ENCODE results near the gene ZNF44. TPM values are rescaled to one million over a fixed set of nuclear protein-coding genes. Genes with fewer than 3 reads are reported as not detected.

The ZNF44 gene
- total and polyA plus RNA-seq, 2 of the 13 experiments (the other 11 are each of a cell fraction or from before 2014, with no cell fraction given) = 6.9 to 15.7 TPM

- Histone ChIP-seq H3K9ac (ENCODE audit: insufficient read depth, low read depth, low read length) (no peak overlapping the region), H3K27ac (ENCODE audit: extremely low read length, insufficient read depth, low read length) (no peak overlapping the region), H3K9me3 (ENCODE audit: low read length) (no peaks in the 10 kb centered on the region), H3K4me1 (ENCODE audit: insufficient read depth, low read length) (peaks cover 19% of the 10 kb centered on the region), H4K20me1 (ENCODE audit: insufficient read depth, low read length) (no peaks in the 10 kb centered on the region), H3K36me3 (replicated peaks in 1 of 2; ENCODE audit: control insufficient read depth in 1 of 2, insufficient read depth in 2 of 2, low read length in 2 of 2) (peaks cover 0 to 26% of the 10 kb centered on the region in 2 experiments; a peak in 2 of 5 replicates), H3K79me2 (ENCODE audit: insufficient read depth, low read length) (peaks cover 62% of the 10 kb centered on the region), H3K27me3 (ENCODE audit: control insufficient read depth in 1 of 2, insufficient read depth in 2 of 2, low read length in 2 of 2) (no peaks in the 10 kb centered on the region), H3K4me2 (ENCODE audit: low read depth, low read length) (no peak overlapping the region), H3K4me3 (replicated peaks in 1 of 3; ENCODE audit: insufficient read depth in 1 of 3, low read depth in 2 of 3, low read length in 3 of 3) (no peak overlapping the region), H2AFZ (ENCODE audit: low read length) (no peak overlapping the region)
- CTCF ChIA-PET (ENCODE audit: low intra/inter-chr PET ratio, low total read pairs) = no interaction called here
- TF ChIP-seq POLR2G (IDR thresholded peaks at IDR 0.05; ENCODE audit: low read depth, low read length) (0 out of 2 replicates have a peak, but pooled peaks have one; percentile 24), TRIM24 (CRISPR knock-in tag; IDR thresholded peaks at IDR 0.05) (no peak)
- no peak for ATAC-seq
- DNase-seq (ENCODE audit: low spot score) = no peak
- in situ Hi-C loops (cut with HindIII; ENCODE audit: extremely low pct_ligation_motif_present, low pct_unique_long_range_greater_than_20kb) (no loop called here), intact Hi-C loops (cut with micrococcal nuclease; ENCODE audit: unreplicated experiment) (no loop called here)
- POLR2A ChIA-PET = interaction anchor here (1.3 kb wide), 1 partner anchor 81 kb away, joined by 3 read pairs; the partner anchor contains the start of gene ZNF442
- WGBS (ENCODE audit: low lambda C conversion rate) = 88% methylated on average over 5 of the region's 18 CpGs
- no TSS peak for BruUV-seq (replicated peaks)
- FAIRE-seq = no peak
These were observed 10.1 kb downstream of the ZNF44 start for GRCh38 chr19:12284631-12285030.

- FAIRE-seq (no peak), ATAC-seq (no peak), DNase-seq (ENCODE audit: low spot score) (no peak)
- Histone ChIP-seq H3K9me3 (ENCODE audit: low read length) (no peaks in the 10 kb centered on the region), H3K9ac (ENCODE audit: insufficient read depth, low read depth, low read length) (no peak overlapping the region), H3K27me3 (ENCODE audit: control insufficient read depth in 1 of 2, insufficient read depth in 2 of 2, low read length in 2 of 2) (no peaks in the 10 kb centered on the region), H3K4me3 (replicated peaks in 1 of 3; ENCODE audit: insufficient read depth in 1 of 3, low read depth in 2 of 3, low read length in 3 of 3) (no peak overlapping the region), H3K27ac (ENCODE audit: extremely low read length, insufficient read depth, low read length) (no peak overlapping the region), H3K4me2 (ENCODE audit: low read depth, low read length) (no peak overlapping the region), H3K79me2 (ENCODE audit: insufficient read depth, low read length) (peaks cover 63% of the 10 kb centered on the region), H4K20me1 (ENCODE audit: insufficient read depth, low read length) (no peaks in the 10 kb centered on the region), H3K4me1 (ENCODE audit: insufficient read depth, low read length) (peaks cover 15% of the 10 kb centered on the region), H3K36me3 (replicated peaks in 1 of 2; ENCODE audit: control insufficient read depth in 1 of 2, insufficient read depth in 2 of 2, low read length in 2 of 2) (peaks cover 0 to 22% of the 10 kb centered on the region in 2 experiments; a peak in 2 of 5 replicates), H2AFZ (ENCODE audit: low read length) (no peak overlapping the region)
- ChIA-PET CTCF (ENCODE audit: low intra/inter-chr PET ratio, low total read pairs) (no interaction called here), POLR2A (interaction anchor here (1.3 kb wide), 1 partner anchor 81 kb away, joined by 3 read pairs; the partner anchor contains the start of gene ZNF442)
- BruUV-seq (replicated peaks) = no TSS peak
- in situ Hi-C loops (cut with HindIII; ENCODE audit: extremely low pct_ligation_motif_present, low pct_unique_long_range_greater_than_20kb) = no loop called here
- intact Hi-C loops (cut with micrococcal nuclease; ENCODE audit: unreplicated experiment) = no loop called here
- WGBS (ENCODE audit: low lambda C conversion rate) = 100% methylated on average over 9 of the region's 14 CpGs
- TF ChIP-seq TBX2 (CRISPR knock-in tag; IDR thresholded peaks at IDR 0.05; ENCODE audit: borderline replicate concordance) (no peak), ZSCAN9 (CRISPR knock-in tag; IDR thresholded peaks at IDR 0.05; ENCODE audit: borderline replicate concordance) (no peak), KIAA2018 (CRISPR knock-in tag; IDR thresholded peaks at IDR 0.05; ENCODE audit: borderline replicate concordance) (no peak), KDM3A (CRISPR knock-in tag; IDR thresholded peaks at IDR 0.05; ENCODE audit: low read depth) (no peak), ZNF431 (CRISPR knock-in tag; IDR thresholded peaks at IDR 0.05; ENCODE audit: borderline replicate concordance, low read depth) (no peak), IKZF5 (CRISPR knock-in tag; IDR thresholded peaks at IDR 0.05) (no peak), REL (CRISPR knock-in tag; conservative IDR thresholded peaks at IDR 0.05) (no peak)
These were observed 10.5 kb downstream of the ZNF44 start for GRCh38 chr19:12284226-12284625.

Data from HepG2 (cell line).